ENCODE measurements around the gene NCOA5. TPM values are rescaled to one million over a fixed set of nuclear protein-coding genes. Genes with fewer than 3 reads are reported as not detected.

The NCOA5 gene
- total RNA-seq: 21.1 and 27.7 TPM in 2 replicates

GRCh38 chr20:46089417-46090388 is at the start of gene NCOA5:
Gene NCOA5 (minus strand): TSS chr20:46089962. CDS start chr20:46079424, 10,538 bp downstream.

GRCh38 chr20:46117704-46118467 is 28.1 kb upstream of the NCOA5 start, which contains the start of gene CD40:
Gene CD40 (plus strand): TSS chr20:46118314. CDS start chr20:46118344, 30 bp downstream.

GRCh38 chr20:46028772-46029371 is 60.9 kb downstream of the NCOA5 start, which contains the start of gene SLC12A5:
Gene SLC12A5 (plus strand): TSS chr20:46029215. CDS start chr20:46029345, 130 bp downstream.

Other genes starting within 250 kb of the NCOA5 start
- 27.6 and 32.8 TPM in 2 replicates for gene ACOT8, start 232.6 kb downstream of the NCOA5 start, total RNA-seq
- 4.7 and 5.5 TPM in 2 replicates for gene ZSWIM3, start 232.3 kb downstream of the NCOA5 start, total RNA-seq
- 12.0 and 13.5 TPM in 2 replicates for gene ZSWIM1, start 208.7 kb downstream of the NCOA5 start, total RNA-seq
- 0.97 and 1.8 TPM in 2 replicates for gene SPATA25, start 202.3 kb downstream of the NCOA5 start, total RNA-seq
- 3.9 and 4.1 TPM in 2 replicates for gene NEURL2, start 198.8 kb downstream of the NCOA5 start, total RNA-seq
- gene CTSA, start 198.6 kb downstream of the NCOA5 start, total RNA-seq: 102 and 119 TPM in 2 replicates
- gene PLTP, start 177.8 kb downstream of the NCOA5 start, total RNA-seq: 21.7 and 23.0 TPM in 2 replicates
- gene PCIF1, start 155.3 kb downstream of the NCOA5 start, total RNA-seq: 19.3 and 20.6 TPM in 2 replicates
- 27.7 and 34.7 TPM in 2 replicates for gene ZNF335, start 117.8 kb downstream of the NCOA5 start, total RNA-seq
- gene MMP9, start 81.1 kb downstream of the NCOA5 start, total RNA-seq: 0.16 TPM in 1 of 2 replicates, not detected in the other
- gene SLC12A5, start 60.7 kb downstream of the NCOA5 start, total RNA-seq: not detected in 2 replicates
- 9.1 and 10.5 TPM in 2 replicates for gene CD40, start 28.4 kb upstream of the NCOA5 start, total RNA-seq
- gene CDH22, start 218.5 kb upstream of the NCOA5 start, total RNA-seq: not detected in 2 replicates

Data from hair follicle dermal papilla cell (primary cell).